Activated CD4-positive, alpha-beta T cell treated with anti-CD3 and anti-CD28 coated beads, Interleukin-2, amount 50 U/mL, for 48 hours (primary cell): ENCODE results near the gene SLC12A1.
A peak's percentile ranks its signal among the peaks of the same experiment; 100 is the strongest.
"Not testable (repeated sequence)": the region's sequence is repeated elsewhere in the genome, so short reads cannot be mapped to it uniquely, and the experiment has no call there.

ENCODE experiments used
- DNase-seq, 2 experiments: peaks; one replicate each; pipeline ENCODE4 v3.0.0-alpha.2; 2020

SLC12A1 gene

GRCh38 chr15:48313216-48313615, 107.1 kb downstream of the SLC12A1 start:
- DNase-seq: no peak

- DNase-seq: no peak
These were observed 108.9 kb downstream of the SLC12A1 start for GRCh38 chr15:48315041-48315440.

- DNase-seq: no peak
These were observed 111.1 kb downstream of the SLC12A1 start for GRCh38 chr15:48317221-48317620.

- DNase-seq: no peak
These were observed 112.0 kb downstream of the SLC12A1 start for GRCh38 chr15:48318131-48318530.

- no peak for DNase-seq
These were observed 117.2 kb downstream of the SLC12A1 start for GRCh38 chr15:48323294-48323693.

- DNase-seq: no peak
These were observed 118.8 kb downstream of the SLC12A1 start for GRCh38 chr15:48324949-48325348.

- DNase-seq: no peak
These were observed 119.3 kb downstream of the SLC12A1 start for GRCh38 chr15:48325400-48325799.

GRCh38 chr15:48326180-48326579, 120.1 kb downstream of the SLC12A1 start:
- DNase-seq: not testable (repeated sequence)

GRCh38 chr15:48330105-48330785, 124.1 kb downstream of the SLC12A1 start:
- no peak for DNase-seq

- DNase-seq: peak; percentile 82 to 86
These were observed 125.0 kb downstream of the SLC12A1 start, which contains the start of gene DUT for GRCh38 chr15:48330855-48331795. TSS of gene DUT (plus strand) at chr15:48331429. CDS start at chr15:48331516, 87 bp downstream.

- DNase-seq: peak; percentile 81
These were observed 125.9 kb downstream of the SLC12A1 start for GRCh38 chr15:48331796-48332641.

- peak; percentile 9 to 21 for DNase-seq
These were observed 126.5 kb downstream of the SLC12A1 start for GRCh38 chr15:48332642-48333034.

GRCh38 chr15:48333540-48333939, 127.4 kb downstream of the SLC12A1 start:
- DNase-seq: no peak

GRCh38 chr15:48334260-48334659, 128.2 kb downstream of the SLC12A1 start:
- DNase-seq: no peak

- no peak for DNase-seq
These were observed 130.8 kb downstream of the SLC12A1 start for GRCh38 chr15:48336940-48337339.

- no peak for DNase-seq
These were observed 131.5 kb downstream of the SLC12A1 start for GRCh38 chr15:48337607-48338006.

- DNase-seq: no peak
These were observed 134.0 kb downstream of the SLC12A1 start for GRCh38 chr15:48340111-48340510.

- no peak for DNase-seq
These were observed 137.8 kb downstream of the SLC12A1 start for GRCh38 chr15:48343865-48344264.

GRCh38 chr15:48345516-48345915, 139.4 kb downstream of the SLC12A1 start:
- DNase-seq: no peak

- peak; percentile 27 to 51 for DNase-seq
These were observed 146.5 kb downstream of the SLC12A1 start for GRCh38 chr15:48352474-48353072.
